Karpas-422 (cell line): ENCODE measurements around the gene DOCK2. TPM values are rescaled to one million over a fixed set of nuclear protein-coding genes. Genes with fewer than 3 reads are reported as not detected.
A peak's percentile ranks its signal among the peaks of the same experiment; 100 is the strongest.

ENCODE experiments used
- DNase-seq: peaks from one replicate; pipeline ENCODE4 v3.0.0-alpha.2; 2015
- H2AFZ ChIP-seq: fragments of 200-600 bp; sonication (generic); 2 replicates; pipeline ENCODE4 v1.6.1; 2014; ENCODE audit warnings: antibody characterized with exemption, low read length, mixed read lengths
- H3K27ac ChIP-seq: fragments of 200-600 bp; sonication (generic); 2 replicates; pipeline ENCODE4 v1.5.1; 2014; ENCODE audit warnings: mild to moderate bottlenecking, low read length, moderate library complexity
- H3K27me3 ChIP-seq: fragments of 200-600 bp; sonication (generic); 2 replicates; pipeline ENCODE4 v1.6.1; 2014; ENCODE audit warnings: low read length, mixed read lengths
- H3K36me3 ChIP-seq: fragments of 200-600 bp; sonication (generic); 2 replicates; pipeline ENCODE4 v1.6.1; 2014; ENCODE audit warnings: low read length, mixed read lengths; ENCODE audit not compliant: insufficient read depth
- H3K4me1 ChIP-seq: fragments of 200-600 bp; sonication (generic); 2 replicates; pipeline ENCODE4 v1.6.1; 2014; ENCODE audit warnings: mild to moderate bottlenecking, low read length, mixed read lengths
- H3K4me2 ChIP-seq: fragments of 200-600 bp; sonication (generic); 2 replicates; pipeline ENCODE4 v1.6.1; 2014; ENCODE audit warnings: low read length, low read depth, mild to moderate bottlenecking; ENCODE audit not compliant: poor library complexity, severe bottlenecking
- H3K4me3 ChIP-seq: fragments of 200-600 bp; sonication (generic); 2 replicates; pipeline ENCODE4 v1.5.1; 2014; ENCODE audit warnings: mild to moderate bottlenecking, antibody characterized with exemption, low read length, mixed read lengths
- H3K79me2 ChIP-seq: fragments of 200-600 bp; sonication (generic); 2 replicates; pipeline ENCODE4 v1.6.1; 2014; ENCODE audit warnings: mild to moderate bottlenecking, low read length, mixed read lengths
- H3K9ac ChIP-seq: fragments of 200-600 bp; sonication (generic); 2 replicates; pipeline ENCODE4 v1.6.0; 2014; ENCODE audit warnings: low read length
- H3K9me2 ChIP-seq: fragments of 200-600 bp; sonication (generic), shearing (Covaris generic); replicated peaks from 2 replicates; pipeline ENCODE4 v1.6.0; 2014; ENCODE audit warnings: mild to moderate bottlenecking, low read length, moderate library complexity; ENCODE audit not compliant: insufficient read depth
- H3K9me3 ChIP-seq: fragments of 300-700, 200-600 bp; sonication (generic); 2 replicates; pipeline ENCODE4 v1.6.1; 2014; ENCODE audit warnings: low read length, mixed read lengths
- H4K20me1 ChIP-seq: fragments of 200-600 bp; sonication (generic); 2 replicates; pipeline ENCODE4 v1.6.1; 2014; ENCODE audit warnings: mild to moderate bottlenecking, antibody characterized with exemption, low read length, low read depth; ENCODE audit not compliant: insufficient read depth
- total RNA-seq: library from RNA; depleted of rRNA; stranded (reverse); fragments of >200 nt; shearing (Covaris generic); gene quantifications from 2 replicates; pipeline ENCODE4 v1.2.3, GENCODE V29; 2014; ENCODE audit warnings: low replicate concordance

DOCK2 gene
- total RNA-seq, 1 experiment from 2014 or later = 255 TPM

DNA sequence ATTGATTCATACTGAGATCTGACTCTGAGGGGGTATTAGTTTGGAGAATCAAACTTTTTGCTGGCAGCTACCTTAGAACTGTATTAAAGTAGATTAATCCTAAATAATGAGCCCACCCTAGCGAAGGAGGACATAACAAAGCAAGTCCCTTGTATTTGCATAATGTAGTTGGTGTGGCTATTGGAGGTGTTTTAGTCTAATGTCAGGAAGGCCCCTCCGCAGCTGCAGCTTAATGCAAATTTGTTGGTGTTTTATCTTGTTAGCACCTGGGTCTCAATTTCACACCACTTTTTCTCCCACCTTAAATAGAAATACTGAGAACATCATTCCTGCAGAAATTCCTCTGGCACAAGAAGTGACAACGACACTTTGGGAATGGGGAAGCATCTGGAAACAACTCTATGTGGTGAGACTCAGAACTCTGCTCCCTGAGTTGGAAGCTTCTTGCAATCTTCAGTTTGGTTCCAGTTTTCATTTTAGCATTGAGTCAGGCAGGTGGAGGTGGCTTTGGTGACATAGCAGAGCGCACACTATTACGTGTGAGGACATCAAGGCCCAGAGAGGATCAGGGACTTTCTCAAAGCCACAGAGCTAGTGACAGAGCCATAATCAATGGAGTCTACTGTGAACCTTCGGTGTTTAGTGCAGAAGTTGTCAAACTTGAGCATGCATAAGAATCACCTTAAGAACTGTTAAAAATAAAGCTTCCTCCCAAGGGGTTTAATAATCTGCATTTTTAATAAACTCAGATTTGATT is 33.9 kb downstream of the DOCK2 start:
- H3K9ac ChIP-seq = no peak overlapping the region
- H3K9me2 ChIP-seq = no peaks in the 10 kb centered on the region
- H3K36me3 ChIP-seq = peaks cover 40% of the 10 kb centered on the region
- peaks cover 64% of the 10 kb centered on the region for H3K79me2 ChIP-seq
- no peak for DNase-seq
- H4K20me1 ChIP-seq = peaks cover 38% of the 10 kb centered on the region
- H3K4me3 ChIP-seq = no peak overlapping the region
- no peak overlapping the region for H3K4me2 ChIP-seq
- no peaks in the 10 kb centered on the region for H3K27me3 ChIP-seq
- no peak overlapping the region for H2AFZ ChIP-seq
- peaks cover 20% of the 10 kb centered on the region for H3K4me1 ChIP-seq
- H3K27ac ChIP-seq = peak overlapping the region; percentile 23; the same call in 1 of the 2 replicates
- H3K9me3 ChIP-seq = no peaks in the 10 kb centered on the region

DNA sequence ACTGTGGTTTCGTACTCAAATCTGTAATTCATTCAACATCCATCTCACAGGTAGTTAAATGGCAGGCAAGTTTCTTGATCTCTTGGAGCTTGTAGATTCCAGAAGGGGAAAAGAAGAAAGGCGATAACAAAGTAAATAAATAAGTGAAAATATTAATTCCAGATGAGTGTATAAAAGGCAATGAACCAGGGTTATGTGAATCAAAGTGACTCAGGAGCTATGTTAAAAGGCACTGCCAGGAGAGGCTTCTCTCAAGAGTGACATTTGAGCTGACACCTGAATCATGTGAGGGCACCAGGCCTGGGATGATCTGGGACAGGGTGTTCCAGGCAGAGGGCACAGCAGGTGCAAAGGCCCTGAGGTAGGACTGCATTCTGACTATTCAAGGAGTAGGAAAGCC is 45.0 kb downstream of the DOCK2 start:
- peaks cover 12% of the 10 kb centered on the region for H3K79me2 ChIP-seq
- no peak overlapping the region for H3K4me2 ChIP-seq
- H3K4me3 ChIP-seq = no peak overlapping the region
- H3K27me3 ChIP-seq = no peaks in the 10 kb centered on the region
- H2AFZ ChIP-seq = no peak overlapping the region
- H3K9me2 ChIP-seq = no peaks in the 10 kb centered on the region
- H3K36me3 ChIP-seq = peaks cover 69% of the 10 kb centered on the region
- DNase-seq = no peak
- peaks cover 19% of the 10 kb centered on the region for H3K4me1 ChIP-seq
- H3K27ac ChIP-seq = no peak overlapping the region
- no peaks in the 10 kb centered on the region for H4K20me1 ChIP-seq
- H3K9me3 ChIP-seq = no peaks in the 10 kb centered on the region
- no peak overlapping the region for H3K9ac ChIP-seq

DNA sequence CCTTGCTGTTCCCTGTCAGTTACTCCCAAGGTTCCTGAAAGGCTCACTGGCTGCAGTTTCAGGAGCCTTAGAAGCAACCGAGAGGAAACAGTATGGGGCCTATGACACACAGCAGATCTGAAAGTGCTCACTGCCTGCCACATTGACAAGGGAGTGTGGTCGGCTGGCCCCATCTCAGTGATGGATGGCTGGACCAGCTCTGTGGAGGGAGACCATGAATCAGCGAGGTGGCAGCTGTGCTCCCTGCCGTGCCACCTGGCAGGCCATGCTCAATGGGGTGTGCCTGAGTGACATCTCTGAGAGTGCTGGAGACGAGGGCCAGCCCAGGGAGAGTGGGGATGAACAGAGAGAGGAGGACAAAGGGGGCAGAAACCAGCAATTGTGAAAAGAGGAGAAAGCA is 49.1 kb downstream of the DOCK2 start:
- H3K36me3 ChIP-seq = peaks cover 85% of the 10 kb centered on the region
- no peak overlapping the region for H3K4me3 ChIP-seq
- H4K20me1 ChIP-seq = no peaks in the 10 kb centered on the region
- H3K79me2 ChIP-seq = peaks cover 24% of the 10 kb centered on the region
- no peak overlapping the region for H3K4me2 ChIP-seq
- peak overlapping the region; percentile 58 for H3K27ac ChIP-seq
- H3K9me2 ChIP-seq = no peaks in the 10 kb centered on the region
- 0 out of 2 replicates have a peak overlapping the region, but pooled peaks have one; percentile 12 for H3K9ac ChIP-seq
- no peak overlapping the region for H2AFZ ChIP-seq
- H3K9me3 ChIP-seq = no peaks in the 10 kb centered on the region
- no peaks in the 10 kb centered on the region for H3K27me3 ChIP-seq
- peaks cover 19% of the 10 kb centered on the region for H3K4me1 ChIP-seq
- DNase-seq = peak; percentile 61

DNA sequence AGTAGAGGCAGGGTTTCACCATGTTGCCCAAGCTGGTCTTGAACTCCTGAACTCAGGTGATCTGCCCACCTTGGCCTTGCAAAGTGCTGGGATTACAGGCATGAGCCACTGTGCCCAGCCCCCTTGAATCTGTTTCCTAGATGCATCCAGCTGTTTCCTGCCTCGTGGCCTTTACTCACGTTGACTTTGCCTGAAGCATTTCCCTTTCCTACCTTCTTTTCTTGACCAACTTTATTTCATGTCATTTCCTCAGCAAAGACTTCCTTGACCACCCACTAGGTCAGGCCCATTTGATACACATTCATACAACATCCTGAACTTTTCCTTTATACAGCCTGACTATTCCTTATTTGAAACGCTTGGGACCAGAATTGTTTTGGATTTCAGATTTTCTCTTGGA is 51.0 kb downstream of the DOCK2 start:
- peaks cover 19% of the 10 kb centered on the region for H3K4me1 ChIP-seq
- H3K27ac ChIP-seq = no peak overlapping the region
- H3K9me2 ChIP-seq = no peaks in the 10 kb centered on the region
- H3K79me2 ChIP-seq = peaks cover 28% of the 10 kb centered on the region
- H3K36me3 ChIP-seq = peaks cover 75% of the 10 kb centered on the region
- H3K9ac ChIP-seq = no peak overlapping the region
- no peak overlapping the region for H2AFZ ChIP-seq
- no peaks in the 10 kb centered on the region for H4K20me1 ChIP-seq
- no peaks in the 10 kb centered on the region for H3K27me3 ChIP-seq
- no peak for DNase-seq
- H3K4me2 ChIP-seq = no peak overlapping the region
- H3K9me3 ChIP-seq = no peaks in the 10 kb centered on the region
- no peak overlapping the region for H3K4me3 ChIP-seq

DNA sequence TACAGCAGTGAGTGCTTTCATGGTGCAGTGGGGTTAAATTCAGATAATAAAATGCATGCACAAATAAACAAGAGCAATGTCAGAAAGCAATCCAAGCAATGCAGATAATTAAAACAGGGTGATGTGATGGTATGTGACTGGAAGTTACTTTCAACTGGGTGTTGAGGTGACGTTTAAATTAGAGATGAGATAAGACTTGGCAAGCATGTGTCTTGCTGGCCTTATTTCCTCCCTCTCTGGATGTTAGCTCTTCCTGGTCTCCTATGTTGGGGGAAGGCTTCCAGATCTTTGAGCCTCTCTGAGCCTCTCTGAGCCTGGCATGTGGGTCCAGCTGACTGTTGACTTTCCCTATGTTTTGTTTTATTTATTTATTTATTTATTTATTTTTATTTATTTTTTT is 54.4 kb downstream of the DOCK2 start:
- no peak overlapping the region for H3K4me2 ChIP-seq
- no peaks in the 10 kb centered on the region for H4K20me1 ChIP-seq
- peaks cover 53% of the 10 kb centered on the region for H3K36me3 ChIP-seq
- H3K9me3 ChIP-seq = no peaks in the 10 kb centered on the region
- no peak overlapping the region for H2AFZ ChIP-seq
- H3K79me2 ChIP-seq = peaks cover 23% of the 10 kb centered on the region
- no peak for DNase-seq
- no peak overlapping the region for H3K27ac ChIP-seq
- H3K9me2 ChIP-seq = no peaks in the 10 kb centered on the region
- H3K9ac ChIP-seq = no peak overlapping the region
- no peak overlapping the region for H3K4me3 ChIP-seq
- H3K27me3 ChIP-seq = no peaks in the 10 kb centered on the region
- H3K4me1 ChIP-seq = peaks cover 1% of the 10 kb centered on the region; the same call in 1 of the 2 replicates

DNA sequence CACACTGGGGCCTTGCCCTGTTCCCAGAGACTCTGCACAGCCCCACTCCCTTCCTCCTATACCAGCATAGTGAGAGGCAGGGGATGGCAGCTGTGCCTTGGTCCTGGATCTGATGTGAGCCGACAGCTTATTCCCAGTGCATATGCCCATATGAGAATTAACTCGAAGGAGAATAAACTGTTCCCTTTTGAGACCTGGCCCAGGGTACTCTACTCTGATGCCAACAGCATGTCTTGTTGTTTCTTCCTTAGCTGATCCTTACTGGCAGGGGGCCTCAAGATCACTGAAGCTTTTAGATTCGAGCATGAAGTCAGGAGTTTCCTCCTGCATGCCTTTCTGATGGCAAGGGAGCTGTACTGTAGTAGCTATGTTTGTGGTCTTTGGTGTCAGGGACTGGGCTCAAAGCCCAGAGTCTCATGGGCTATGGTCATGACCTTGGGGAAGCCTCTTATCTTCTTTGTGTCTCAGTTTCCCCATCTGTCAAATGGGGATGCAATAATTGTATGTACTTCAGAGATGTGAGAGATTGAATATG is 57.1 kb downstream of the DOCK2 start:
- Histone ChIP-seq H3K79me2 (peaks cover 14% of the 10 kb centered on the region), H3K36me3 (peaks cover 44% of the 10 kb centered on the region), H3K27ac (no peak overlapping the region), H4K20me1 (no peaks in the 10 kb centered on the region), H3K27me3 (no peaks in the 10 kb centered on the region), H3K4me2 (no peak overlapping the region), H3K4me3 (no peak overlapping the region), H2AFZ (no peak overlapping the region), H3K9ac (no peak overlapping the region), H3K4me1 (peaks cover 8% of the 10 kb centered on the region), H3K9me3 (no peaks in the 10 kb centered on the region), H3K9me2 (no peaks in the 10 kb centered on the region)
- no peak for DNase-seq

DNA sequence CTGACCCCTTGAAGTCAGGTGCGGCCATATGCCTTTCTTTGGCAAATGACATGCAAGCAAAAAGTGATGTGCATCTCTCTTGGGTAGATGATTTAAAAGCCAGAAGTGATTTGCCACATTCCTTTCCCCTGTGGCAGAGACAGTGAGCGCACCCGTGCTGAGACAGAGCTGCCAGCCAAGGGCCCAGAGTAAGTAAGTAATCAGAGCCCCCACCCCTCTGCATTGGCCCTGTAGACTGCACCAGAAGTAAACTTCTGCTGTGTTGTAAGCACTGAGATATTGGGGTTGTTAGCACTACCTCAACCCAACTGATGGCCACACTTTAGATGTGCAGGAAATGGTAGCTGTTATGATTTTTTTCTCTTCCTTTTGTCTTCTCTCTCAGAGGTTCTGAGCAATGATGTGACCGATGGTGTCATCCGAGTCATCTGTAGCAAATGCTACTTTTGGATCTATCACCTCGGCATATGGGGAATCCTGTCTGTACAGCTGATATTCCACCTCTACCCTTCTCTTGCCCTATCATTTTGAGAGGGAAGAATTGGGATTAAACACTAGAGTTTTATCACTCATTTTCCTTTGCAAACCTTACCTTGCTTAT is 58.0 kb downstream of the DOCK2 start:
- no peak overlapping the region for H3K4me3 ChIP-seq
- no peak overlapping the region for H3K9ac ChIP-seq
- peaks cover 12% of the 10 kb centered on the region for H3K79me2 ChIP-seq
- peaks cover 43% of the 10 kb centered on the region for H3K36me3 ChIP-seq
- no peak overlapping the region for H2AFZ ChIP-seq
- no peaks in the 10 kb centered on the region for H4K20me1 ChIP-seq
- DNase-seq = no peak
- H3K4me2 ChIP-seq = no peak overlapping the region
- no peaks in the 10 kb centered on the region for H3K9me2 ChIP-seq
- no peaks in the 10 kb centered on the region for H3K27me3 ChIP-seq
- peaks cover 8% of the 10 kb centered on the region for H3K4me1 ChIP-seq
- H3K27ac ChIP-seq = no peak overlapping the region
- H3K9me3 ChIP-seq = no peaks in the 10 kb centered on the region

DNA sequence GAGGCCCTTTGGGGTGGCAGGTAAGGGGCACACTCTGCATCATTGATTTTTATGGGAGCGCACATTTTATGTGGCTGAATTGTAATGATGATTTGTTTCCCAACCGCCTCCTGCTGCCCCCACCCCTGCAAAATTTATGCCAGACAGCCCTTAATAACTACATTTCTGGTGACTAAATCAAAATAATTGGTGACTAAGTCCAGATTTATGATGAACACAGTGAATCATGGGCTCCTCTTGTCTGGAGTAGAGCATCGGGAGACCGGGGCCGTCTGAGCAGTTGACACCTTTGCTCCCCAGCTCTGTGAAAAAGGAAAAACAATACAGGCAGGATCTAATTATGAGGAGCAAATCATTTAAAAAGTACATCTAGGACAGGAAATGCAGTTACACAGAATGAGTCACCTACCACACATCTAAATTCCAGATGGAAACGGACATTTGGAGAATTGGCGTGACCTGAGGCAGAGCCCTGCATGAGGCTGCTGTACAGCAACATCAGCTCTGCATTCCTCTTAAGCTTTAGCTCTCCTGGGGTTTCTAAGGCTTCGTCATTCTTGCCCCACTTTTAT is 58.9 kb downstream of the DOCK2 start:
- H3K4me1 ChIP-seq = peaks cover 11% of the 10 kb centered on the region
- no peak overlapping the region for H3K27ac ChIP-seq
- peaks cover 35% of the 10 kb centered on the region for H3K36me3 ChIP-seq
- DNase-seq = no peak
- peaks cover 4% of the 10 kb centered on the region for H3K79me2 ChIP-seq
- H3K4me2 ChIP-seq = no peak overlapping the region
- H3K27me3 ChIP-seq = no peaks in the 10 kb centered on the region
- no peaks in the 10 kb centered on the region for H4K20me1 ChIP-seq
- no peak overlapping the region for H3K9ac ChIP-seq
- no peak overlapping the region for H2AFZ ChIP-seq
- H3K9me3 ChIP-seq = no peaks in the 10 kb centered on the region
- H3K9me2 ChIP-seq = no peaks in the 10 kb centered on the region
- no peak overlapping the region for H3K4me3 ChIP-seq
